AG09309 (cell line): ENCODE data around the gene LYRM4.

Source experiments
- DNase-seq: peaks from one replicate; pipeline ENCODE4 v3.0.0-alpha.2; 2010; ENCODE audit warnings: low read depth
- H3K4me3 ChIP-seq: 2 replicates; pipeline ENCODE4 v1.5.1; 2011; ENCODE audit warnings: mild to moderate bottlenecking, low read depth, low read length, moderate library complexity; ENCODE audit not compliant: control insufficient read depth
- CTCF ChIP-seq: IDR thresholded peaks from 2 replicates; pipeline ENCODE4 v1.5.1; 2011; ENCODE audit warnings: mild to moderate bottlenecking, low read depth, low read length, inconsistent platforms; ENCODE audit not compliant: insufficient read depth, control insufficient read depth; ENCODE audit errors: missing control alignments

Gene LYRM4

GRCh38 chr6:5290500-5290899 lies 29.8 kb upstream of the LYRM4 start:
- TF ChIP-seq CTCF, result no peak
- no peak for DNase-seq
- H3K4me3 ChIP-seq, result no peak overlapping the region

DNA sequence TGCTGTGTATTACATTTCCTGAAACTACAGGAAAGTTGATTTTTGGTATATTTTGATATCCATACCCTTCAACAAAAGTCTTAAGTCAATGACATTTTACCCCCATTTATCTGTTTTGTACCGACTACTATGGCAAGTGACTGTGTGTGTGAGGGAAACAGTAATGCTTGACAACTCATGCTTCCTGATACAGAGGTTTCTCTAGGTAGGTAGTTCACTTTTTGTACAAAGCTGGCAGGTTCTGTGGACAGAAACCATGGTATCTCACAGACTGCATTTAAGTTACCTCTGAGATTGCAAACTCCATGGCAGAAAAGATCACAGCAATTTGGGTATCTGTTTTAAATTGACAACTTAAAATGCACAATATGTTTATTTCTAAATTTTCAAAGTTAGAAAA lies 29.3 kb upstream of the LYRM4 start:
- no peak overlapping the region for H3K4me3 ChIP-seq
- no peak for TF ChIP-seq CTCF
- DNase-seq, result no peak

DNA sequence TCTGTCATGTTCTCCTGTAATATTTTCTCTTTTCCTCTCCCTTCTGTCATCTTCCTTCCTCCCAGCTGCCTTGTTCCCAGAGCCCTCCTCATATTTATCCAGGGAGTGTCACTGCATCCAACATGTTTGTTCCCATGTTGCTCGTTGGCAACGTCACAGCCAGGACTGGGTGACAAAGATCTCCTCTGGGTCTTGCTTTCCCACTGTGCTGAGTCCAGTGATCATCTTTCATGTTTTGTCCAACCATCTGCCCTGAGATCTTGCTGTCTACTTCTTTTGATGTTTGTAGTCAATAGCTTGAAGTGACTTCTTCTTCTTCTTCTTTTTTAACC lies 27.2 kb upstream of the LYRM4 start:
- no peak overlapping the region for H3K4me3 ChIP-seq
- TF ChIP-seq CTCF, result no peak
- no peak for DNase-seq

DNA sequence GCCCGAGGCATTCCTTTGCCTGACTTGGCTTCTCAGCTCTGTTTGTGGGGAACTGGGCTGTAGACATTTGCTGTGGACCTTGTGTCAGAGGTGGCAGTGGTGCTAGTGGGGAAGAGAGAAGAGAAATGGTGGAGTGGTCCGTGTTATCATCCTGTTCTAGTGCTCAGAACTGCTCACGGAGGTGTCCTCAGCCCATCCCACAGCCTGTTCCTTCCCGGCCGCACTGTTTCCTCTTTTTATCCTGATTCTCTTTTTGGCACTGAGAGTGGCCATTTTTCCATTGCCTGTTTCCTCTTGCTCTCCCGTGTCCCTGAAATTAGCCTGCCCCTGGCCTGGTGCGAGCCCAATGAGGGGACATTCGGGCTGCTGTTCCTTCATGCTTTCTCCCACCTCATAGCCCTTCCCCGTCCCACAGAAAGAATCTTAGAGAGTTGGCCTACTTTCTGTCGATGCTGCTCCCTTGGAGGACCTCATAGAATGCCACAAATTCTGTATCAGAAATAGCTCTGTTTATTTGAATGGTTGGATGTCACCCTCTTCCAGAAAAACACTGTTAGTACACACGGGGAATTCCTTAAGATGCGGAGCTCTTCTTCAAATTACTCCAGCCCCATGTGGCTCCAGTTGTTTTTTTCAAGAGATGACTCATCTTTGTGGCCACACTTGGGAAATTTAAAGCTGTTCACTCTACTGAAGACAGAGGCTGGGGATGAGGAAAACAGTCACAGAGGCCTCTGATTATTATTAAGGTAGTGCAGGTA lies 26.6 kb upstream of the LYRM4 start:
- DNase-seq, result peak; percentile 39
- TF ChIP-seq CTCF, result no peak
- H3K4me3 ChIP-seq, result no peak overlapping the region

DNA sequence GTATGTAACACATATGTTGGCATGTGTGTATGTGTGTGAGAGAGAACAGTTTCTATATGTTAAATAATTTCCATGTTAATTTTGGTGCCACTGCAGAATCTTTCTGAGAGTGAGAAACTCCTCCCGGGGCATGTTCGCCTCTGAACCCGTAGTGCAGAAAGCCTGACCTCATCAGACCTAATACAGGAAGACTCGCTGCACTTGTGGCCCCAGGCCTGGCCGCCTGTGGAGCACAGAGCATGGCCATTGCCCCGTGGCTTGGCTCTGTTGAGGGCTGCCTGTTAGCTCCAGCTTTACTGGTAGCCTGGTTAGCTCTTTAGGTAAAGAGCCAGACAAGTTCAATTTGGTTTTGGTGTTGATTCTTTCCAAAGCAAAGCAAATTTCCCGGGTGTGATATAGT lies 26.0 kb upstream of the LYRM4 start:
- H3K4me3 ChIP-seq, result no peak overlapping the region
- no peak for TF ChIP-seq CTCF
- DNase-seq, result no peak

DNA sequence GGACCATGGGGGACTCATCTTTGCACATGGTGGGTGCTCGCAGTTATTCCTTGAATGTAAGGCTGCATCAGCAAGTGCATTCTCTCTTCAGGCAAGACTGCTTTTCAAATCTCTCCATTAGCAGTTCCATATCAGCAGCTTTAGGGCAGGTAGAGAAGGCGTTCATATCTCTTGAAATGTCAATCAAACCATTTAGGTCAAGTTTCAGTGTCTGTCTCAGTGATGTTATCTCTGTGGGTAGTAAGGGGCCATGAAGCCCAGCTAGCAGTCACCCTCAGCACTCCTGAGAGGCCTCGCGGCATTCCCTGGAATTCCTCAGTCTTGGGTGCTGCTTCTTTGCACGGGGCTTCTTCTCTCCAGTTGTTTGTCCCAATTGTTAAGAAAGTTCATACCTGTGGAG lies 24.8 kb upstream of the LYRM4 start:
- TF ChIP-seq CTCF, result no peak
- no peak for DNase-seq

GRCh38 chr6:5285081-5285480 lies 24.3 kb upstream of the LYRM4 start:
- TF ChIP-seq CTCF, result no peak
- no peak overlapping the region for H3K4me3 ChIP-seq
- no peak for DNase-seq

More for the DNA sequence above, 24.8 kb upstream of the LYRM4 start:
- H3K4me3 ChIP-seq, result no peak overlapping the region
